ENCODE measurements around the gene GPT2.
"Not testable (repeated sequence)": the region's sequence is repeated elsewhere in the genome, so short reads cannot be mapped to it uniquely, and the experiment has no call there.

The GPT2 gene

GRCh38 chr16:46926470-46927225, 42.5 kb downstream of the GPT2 start:
- no peak for DNase-seq

GRCh38 chr16:46927273-46927672, 43.1 kb downstream of the GPT2 start:
- DNase-seq: no peak

- DNase-seq: no peak
These were observed 44.6 kb downstream of the GPT2 start for GRCh38 chr16:46928811-46929210.

- DNase-seq: peak; percentile 77
These were observed 45.5 kb downstream of the GPT2 start for GRCh38 chr16:46929378-46930332.

DNA sequence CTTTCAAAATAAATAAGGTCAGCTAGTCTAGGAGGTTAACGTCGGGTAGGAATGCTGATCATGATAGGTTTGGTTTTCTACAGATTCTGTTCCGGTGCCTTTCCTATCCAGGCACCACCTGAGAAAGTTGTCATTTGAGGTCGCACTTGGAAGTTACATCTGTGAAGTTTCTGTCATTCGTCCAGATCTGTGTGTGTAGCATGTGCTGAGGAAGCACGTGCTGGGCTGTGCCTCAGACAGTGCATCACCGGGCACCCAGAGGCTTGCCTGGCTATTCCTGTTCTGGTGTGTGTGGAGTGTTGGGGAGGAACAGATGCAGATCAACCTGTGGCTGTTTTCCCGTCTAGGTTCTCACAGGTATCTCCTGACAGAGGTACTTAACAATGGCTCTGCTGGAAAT, 46.7 kb downstream of the GPT2 start:
- DNase-seq: no peak

DNA sequence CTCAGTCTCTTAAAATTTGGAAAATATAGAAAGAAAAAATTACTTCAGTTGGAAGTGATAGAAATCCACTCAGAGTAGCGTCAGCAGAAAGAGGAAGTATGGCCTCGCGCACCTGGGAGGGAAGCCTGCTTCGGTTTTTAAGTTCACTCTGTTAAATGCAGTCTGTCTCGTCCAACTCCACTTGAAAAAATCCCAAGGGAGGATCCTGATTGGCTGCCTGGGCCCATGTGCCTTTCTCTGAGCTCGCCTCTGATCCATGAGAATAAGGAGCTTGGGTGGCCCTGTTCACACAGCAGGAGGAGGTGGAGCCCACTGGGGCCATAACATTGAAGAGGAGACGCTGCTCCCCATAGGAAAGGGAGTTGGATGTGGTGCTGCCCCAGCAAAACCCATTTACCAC, 48.6 kb downstream of the GPT2 start:
- DNase-seq: no peak

DNA sequence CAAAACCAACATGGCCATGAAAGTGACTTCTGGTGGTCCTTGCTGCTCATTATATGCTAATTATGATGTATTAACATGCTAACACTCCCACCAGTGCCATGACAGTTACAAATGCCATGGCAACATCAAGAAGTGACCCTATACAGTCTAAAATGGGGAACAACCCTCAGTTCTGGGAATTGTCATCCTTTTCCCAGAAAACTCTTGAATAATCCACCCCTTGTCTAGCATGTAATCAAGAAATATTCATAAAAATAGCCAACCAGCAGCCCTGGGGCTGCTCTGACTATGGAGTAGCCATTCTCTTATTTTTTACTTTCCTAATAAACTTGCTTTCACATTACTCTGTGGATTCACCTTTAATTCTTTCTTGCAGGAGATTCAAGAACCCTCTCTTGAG, 53.4 kb downstream of the GPT2 start:
- no peak for DNase-seq

GRCh38 chr16:46944713-46945112, 60.6 kb downstream of the GPT2 start:
- not testable (repeated sequence) for DNase-seq

GRCh38 chr16:46947900-46948547, 63.9 kb downstream of the GPT2 start:
- DNase-seq: peak; percentile 71

DNA sequence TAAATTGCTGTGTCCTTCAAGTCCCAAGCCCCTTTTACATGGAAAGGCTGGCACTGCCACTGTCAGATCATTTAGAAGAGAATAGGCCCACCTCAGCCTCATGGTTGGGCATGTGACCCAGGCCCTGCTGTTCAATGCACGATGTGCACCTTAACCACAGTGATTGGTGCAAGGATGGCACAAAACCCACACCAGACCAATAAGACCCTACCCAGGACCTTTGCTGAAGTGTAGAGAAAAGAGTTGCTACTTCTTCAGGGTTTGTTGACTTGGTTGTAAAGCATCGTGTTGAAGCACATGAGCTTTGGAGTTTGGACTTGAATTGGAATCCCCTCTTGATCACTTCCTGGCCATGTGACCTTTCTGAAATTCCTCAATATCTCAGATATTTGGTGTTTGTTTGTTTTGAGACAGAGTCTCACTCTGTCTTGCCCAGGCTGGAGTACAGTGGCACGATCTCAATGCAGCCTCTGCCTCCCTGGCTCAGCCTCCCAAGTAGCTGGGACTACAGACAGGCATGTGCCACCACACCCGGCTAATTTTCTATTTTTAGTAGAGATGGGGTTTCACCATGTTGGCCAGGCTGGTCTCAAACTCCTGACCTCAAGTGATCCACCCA, 64.5 kb downstream of the GPT2 start:
- DNase-seq: no peak

DNA sequence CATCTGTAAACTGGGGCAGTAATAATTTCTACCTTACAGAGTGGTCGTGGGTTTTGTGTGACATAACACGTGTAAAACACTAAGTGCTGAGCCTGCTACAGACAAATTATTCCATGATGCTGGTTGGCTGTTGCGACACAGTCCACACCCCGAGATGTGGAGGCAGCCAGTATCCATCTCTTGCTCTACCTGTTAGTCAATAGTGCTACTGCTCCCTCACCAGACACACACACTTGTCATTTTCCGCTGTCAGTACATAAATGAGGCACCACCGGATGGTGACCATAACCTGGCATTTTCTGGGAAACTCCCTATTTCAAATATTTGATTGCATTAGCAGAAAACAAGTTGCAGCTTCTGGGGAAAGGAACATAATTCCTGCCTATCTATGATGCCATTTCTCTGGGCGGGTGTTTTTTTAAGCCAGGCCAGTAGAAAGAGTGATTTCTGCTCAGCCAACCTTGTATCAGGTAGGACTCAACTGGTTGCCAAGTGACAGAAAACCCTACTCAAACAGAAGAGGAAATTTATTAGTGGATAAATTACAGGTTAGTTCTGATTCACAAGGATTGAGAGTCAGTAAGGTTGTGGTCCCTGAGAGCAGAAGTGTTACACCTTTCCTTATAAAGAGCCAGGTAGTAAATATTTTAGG, 65.2 kb downstream of the GPT2 start:
- peak; percentile 87 for DNase-seq

GRCh38 chr16:46950009-46950408, 65.8 kb downstream of the GPT2 start:
- no peak for DNase-seq

DNA sequence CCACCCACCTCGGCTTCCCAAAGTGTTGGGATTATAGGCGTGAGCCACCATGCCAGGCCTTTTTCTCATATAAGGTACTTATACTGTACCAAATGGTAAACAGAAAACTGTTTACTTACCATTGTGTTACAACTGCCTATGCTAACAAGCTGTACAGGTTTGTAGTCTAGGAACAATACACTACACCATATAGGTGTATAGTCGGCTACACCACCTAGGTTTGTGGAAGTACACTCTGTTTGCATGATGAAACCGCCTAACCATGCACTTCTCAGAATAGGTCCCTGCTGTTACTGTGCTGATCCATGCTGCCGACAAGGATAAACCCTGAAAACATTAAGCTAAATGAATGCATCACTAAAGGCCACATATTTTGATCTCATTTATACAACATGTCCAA, 70.4 kb downstream of the GPT2 start:
- no peak for DNase-seq

DNA sequence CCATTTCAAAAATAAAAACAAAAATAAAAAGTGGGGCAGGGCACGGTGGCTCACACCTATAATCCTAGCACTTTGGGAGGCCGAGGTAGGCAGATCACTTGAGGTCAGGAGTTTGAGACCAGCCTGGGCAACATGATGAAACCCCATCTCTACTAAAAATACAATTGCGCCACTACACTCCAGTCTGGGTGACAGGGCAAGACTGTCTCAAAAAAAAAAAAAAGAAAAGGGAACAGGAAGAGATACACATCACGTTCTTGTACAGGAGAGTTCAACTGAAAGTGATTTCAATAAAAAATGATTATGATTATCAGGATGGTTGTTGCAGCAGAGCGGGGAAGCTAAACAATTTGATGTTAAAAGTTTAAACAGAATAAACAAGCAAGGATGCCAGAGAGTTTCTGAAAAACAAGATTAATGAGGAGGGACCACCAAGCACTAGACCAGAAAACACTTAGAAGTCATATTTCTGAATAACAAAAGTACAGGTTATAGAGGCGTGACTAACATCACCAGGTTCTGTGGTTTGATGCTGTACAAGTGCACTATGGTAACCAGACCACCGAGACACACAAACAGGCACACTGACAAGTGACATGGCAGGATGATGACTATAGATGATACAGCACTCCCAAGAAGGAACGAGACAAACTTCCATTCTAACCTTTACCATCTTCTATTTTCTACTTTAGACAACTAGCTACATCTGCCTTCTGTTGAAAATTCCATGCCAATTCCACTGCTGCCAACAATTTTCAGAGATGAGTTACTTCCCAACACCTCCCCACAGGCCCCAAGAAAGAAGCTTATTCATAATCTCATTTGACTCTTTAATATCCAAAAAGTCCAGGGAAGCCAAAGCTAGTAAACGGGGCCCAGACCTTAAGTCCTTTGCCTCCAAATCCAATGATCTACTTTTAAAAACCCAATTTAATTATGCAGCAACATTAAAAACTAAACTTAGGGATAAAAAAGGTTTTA, 77.5 kb downstream of the GPT2 start:
- DNase-seq: peak; percentile 65

DNA sequence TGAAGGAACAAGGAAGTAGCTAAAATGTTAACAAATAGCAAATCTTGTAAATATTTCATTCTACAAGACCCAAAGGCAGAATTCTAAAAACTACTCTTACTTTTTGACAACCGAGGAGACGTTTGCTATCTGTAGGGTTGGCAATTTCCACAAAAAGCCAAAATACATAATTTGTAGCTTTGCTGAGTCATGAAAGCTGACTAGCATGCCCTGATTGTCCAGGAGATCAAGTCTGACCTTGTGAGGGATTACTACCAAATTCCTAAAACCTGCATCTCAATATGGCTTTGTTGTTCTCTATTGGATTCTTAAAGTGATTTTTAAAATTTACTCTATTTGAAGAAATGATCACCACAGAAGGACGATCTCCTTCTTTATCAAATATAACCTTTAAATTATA, 78.5 kb downstream of the GPT2 start:
- DNase-seq: no peak

DNA sequence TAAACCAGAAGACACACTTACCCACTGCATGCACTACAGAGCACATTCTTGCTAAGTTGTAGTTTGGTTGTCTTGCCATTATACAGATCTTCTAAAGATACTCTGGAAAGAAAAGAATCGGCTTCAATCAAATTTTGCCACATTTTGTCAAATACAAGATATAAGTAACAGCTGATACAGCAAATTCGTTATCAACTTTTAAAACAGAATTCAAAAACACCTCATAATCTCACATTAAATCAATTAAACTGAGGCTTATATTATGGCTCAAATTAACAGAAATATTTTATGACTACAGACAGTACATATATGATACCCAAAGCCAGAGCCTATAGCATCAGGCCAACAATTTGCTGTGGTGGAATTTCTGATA, 83.9 kb downstream of the GPT2 start:
- DNase-seq: no peak

GRCh38 chr16:46970089-46970488, 85.9 kb downstream of the GPT2 start:
- no peak for DNase-seq

DNA sequence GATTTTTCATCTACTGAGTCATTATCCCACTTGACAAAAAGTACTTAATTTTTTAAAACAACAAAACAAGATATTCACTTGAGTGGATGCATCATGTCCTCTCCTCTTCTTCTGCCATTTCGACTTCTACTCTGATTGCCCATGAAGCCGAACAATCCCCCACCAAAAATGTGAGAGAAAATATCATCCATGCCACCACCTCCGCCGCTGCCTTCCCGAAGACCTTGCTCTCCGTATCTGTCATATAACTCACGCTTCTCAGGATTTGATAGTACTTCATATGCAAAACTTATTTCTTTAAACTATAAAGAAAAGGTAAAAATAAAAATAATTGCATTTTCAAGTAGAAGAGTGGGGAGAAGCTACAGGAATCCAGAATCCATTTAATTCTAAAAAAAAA, 87.1 kb downstream of the GPT2 start:
- DNase-seq: no peak

GRCh38 chr16:46972429-46973206, 88.5 kb downstream of the GPT2 start:
- peak; percentile 53 for DNase-seq

DNA sequence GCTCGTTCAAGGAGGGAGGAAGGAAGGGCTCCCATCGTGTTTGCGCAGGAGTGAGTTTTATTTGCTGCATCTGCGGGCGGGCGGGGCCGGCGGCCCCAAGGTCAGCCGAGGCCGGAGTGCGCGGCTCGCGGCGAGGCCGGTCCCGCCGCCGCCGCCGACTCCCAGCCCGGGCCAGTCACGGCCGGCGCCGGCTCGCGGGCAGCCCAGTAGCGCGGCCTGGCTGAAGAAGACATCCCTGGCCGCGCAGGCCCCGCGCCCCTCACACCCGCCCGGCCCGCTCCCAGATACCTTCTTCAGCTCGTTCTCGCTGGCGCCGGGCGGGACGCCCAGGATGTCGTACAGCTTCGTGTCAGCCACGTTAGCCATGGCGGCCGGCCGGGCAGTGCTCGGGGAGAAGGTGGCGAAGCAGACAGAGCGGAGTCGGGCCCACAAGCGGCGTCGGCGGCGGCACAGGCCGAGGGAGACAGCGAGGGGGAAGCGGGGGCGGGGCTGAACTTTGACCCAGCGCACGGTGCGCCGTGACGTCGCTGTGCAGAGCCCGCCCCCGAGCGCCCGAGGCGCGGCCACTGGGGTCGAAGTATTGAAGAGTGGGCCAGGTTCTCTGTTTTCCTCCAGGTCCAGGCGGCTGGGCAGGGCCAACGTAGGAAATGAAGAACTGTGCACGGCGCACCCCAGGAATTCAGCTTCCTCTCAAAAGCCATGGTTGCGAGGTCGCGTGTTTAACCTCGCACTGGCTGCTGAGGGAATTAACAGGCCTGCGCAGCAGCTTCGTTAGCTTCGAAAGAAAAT, 89.2 kb downstream of the GPT2 start, which contains the start of gene DNAJA2:
Gene DNAJA2, minus strand, starts transcription at position 468 of the 789 bp plus-strand sequence. Its CDS starts 102 bp downstream, at position 366.
- peak; percentile 93 for DNase-seq

All from activated CD4-positive, alpha-beta T cell treated with anti-CD3 and anti-CD28 coated beads, Interleukin-2, amount 50 U/mL, for 16 hours (primary cell).